GM19467 (cell line): ENCODE results near the gene PNPLA4.
A peak's percentile ranks its signal among the peaks of the same experiment; 100 is the strongest.

Experiments used
- ATAC-seq: cut with Tn5 transposase; IDR thresholded peaks from one replicate; pipeline ENCODE4 v1.9.1; 2021; ENCODE audit warnings: mild to moderate bottlenecking, moderate library complexity; ENCODE audit not compliant: unreplicated experiment

PNPLA4 gene, protein sequence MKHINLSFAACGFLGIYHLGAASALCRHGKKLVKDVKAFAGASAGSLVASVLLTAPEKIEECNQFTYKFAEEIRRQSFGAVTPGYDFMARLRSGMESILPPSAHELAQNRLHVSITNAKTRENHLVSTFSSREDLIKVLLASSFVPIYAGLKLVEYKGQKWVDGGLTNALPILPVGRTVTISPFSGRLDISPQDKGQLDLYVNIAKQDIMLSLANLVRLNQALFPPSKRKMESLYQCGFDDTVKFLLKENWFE

DNA sequence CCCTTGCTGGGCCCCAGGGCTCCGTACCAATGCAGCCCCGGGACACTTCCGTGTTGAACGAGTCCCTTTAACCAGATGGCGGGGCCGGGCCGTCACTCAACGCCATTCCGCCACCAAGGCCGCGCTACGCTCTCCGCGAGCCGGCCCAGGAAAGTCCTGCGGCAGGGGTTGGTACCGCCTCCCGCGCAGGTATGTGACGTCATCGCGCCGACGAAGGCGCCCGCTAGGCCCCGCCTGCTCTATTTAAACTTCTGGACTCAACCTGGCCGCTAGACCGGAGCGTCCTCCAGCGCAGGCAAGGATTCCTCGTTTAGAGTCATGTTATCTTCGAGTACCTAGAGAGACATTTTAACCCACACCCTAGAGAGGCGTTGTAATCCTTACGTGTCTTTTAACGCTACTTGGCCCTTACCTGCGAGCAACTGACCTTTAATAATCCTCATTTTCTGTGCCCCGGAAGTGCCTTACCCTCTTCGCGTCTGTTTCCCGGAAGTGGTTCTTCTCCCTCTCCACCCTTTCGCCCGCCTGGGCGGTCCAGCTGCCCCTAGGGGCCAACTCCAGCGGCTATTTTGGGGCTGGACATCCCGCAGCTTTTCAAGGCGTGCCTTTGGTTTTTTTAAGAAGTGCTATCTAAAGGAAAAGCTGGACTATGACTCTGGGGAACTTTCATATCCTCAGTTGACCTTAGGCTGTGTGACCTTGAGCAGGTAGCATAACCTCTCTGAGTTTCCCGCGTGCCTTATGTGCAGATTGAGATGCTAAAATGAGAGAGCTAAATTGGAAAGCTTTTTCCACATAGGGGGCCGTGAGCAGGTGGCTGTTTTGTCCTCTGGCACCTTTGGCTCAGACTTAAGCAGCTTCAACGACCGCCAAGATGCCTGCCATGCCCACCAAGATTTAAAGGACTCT lies at the start of gene PNPLA4:
TSS of gene PNPLA4 (minus strand) at position 155 of the 909 bp plus-strand sequence. CDS start 1,294 bp downstream, outside the sequence.
- ATAC-seq: peak; percentile 91

DNA sequence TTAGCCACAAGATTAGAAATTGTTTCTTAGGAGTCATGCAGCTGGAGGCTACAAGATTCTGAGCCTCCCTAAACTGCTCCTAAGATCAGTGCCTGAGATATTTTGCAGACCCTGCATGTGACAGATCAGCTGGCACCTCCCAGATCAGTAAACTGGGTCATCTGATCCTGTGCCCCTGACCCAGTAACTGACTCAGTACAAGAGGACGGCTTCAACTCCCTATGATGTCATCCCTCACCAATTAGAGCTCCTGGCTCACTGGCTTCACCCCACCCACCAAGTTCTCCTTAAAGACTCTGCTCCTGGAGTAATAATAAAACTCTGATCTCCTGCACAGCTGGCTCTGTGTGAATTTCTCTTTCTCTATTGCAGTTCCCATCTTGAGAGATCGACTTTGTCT lies 45.4 kb upstream of the PNPLA4 start:
- no peak for ATAC-seq

DNA sequence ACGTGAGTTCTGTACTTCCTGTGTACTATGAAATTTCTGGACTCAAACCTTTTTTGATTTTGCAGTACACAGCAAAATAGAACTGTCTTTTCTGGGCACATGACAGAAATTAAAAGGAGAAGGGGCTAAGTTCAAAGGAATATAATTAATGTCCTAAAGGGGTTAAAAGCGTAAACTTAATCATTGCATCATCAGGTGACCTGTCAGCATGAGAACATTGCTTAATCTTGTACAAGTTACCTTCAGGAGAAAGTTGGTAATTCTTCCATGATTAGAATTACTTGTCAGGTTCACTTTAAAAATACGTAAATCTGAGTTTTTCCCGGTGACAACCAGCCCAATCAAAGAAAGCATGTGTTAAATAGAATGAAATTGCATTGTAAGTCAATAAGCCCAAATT lies 43.2 kb upstream of the PNPLA4 start:
- no peak for ATAC-seq

DNA sequence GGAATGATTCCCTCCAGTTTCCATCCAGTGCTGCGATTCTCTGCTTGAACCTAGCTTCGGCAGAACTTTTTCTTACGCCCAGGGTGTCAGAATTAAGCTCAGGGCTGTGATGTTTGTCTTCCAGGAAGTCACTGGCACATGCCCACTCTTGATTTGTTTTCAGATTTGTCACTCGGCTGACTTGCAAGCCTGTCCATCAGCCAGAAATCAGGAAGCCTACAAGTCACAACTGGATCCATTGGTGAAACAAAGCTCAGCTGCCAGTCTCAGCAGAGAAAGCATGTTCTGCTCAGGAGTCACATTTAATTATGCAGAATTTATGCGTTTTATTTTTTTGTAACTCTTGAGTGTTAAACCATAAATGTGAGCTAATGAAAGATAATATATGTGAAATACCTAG lies 38.2 kb upstream of the PNPLA4 start:
- no peak for ATAC-seq

DNA sequence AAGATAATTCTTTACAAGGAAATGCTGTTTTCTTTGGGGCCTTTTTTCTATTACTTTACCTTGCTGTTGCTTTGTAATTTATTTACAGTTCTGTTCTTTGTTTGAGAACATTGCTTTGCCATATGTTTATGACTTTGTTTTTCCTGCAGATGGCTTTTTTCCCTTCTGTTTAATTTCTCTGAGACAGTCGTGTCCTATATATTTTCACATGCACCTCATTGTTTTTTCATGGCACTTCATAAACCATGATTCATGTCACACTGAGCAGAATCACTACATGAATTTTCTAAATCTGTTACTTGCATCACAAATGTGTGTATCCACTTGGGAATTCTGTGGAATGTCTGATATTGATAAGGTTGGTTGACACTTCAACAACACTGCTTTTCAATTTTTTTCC lies 33.0 kb upstream of the PNPLA4 start:
- ATAC-seq: no peak

DNA sequence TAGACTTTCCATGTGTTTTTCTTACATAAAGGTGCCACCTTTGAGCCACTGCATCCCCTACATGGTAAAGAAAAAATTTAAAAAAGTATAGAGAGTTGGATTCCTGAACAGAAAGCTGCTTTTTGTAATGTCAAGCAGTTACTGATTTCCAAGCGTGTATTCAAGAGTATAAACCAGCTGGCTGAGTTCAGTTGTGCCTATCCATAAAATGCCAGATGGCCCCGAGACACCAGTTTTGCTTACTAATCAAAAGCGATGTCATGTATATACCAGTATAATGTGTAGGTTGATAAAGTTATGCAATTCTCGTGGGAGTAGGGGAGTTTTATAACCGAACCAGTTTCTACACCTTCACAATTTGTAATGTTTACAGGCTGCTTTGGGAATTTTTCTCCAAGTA lies 26.2 kb upstream of the PNPLA4 start:
- ATAC-seq: no peak

DNA sequence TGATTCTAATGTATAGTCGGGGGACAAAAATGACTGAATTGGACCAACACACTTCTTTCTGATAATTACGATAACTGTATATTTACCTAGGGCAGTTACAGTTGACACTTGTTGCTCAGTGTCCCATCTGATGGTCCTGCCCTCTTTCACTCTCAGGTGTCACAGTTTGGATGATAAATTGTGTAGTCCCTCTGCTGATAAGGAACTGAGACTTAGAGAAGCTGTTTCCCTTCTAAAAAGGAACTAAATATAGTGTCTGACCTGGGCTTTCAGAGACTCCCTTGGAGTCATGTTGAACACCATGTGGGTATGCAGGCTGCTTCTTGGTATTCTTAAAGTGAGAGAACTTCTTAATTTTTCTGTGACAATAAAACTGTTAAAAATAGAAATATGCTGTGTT lies 23.7 kb upstream of the PNPLA4 start:
- ATAC-seq: peak; percentile 83

DNA sequence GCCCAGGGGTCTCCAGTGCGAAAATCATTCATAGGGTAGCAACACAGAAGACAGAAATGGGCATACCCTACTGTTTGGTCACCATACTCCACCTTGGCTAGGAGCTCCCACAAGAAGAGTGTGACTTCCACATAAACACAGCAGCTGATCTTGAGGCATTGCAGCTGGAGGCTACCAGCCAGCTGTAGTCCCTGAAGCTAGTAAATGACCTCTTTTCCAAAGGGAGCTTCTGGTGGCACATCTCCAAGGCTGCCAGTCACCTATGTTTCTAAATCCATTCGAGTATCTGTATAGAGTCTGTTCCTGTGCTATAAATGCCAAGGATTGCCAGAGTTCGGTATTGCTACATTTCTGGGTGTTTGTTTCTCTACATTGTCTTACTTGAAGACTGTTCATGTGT lies 21.3 kb upstream of the PNPLA4 start:
- ATAC-seq: no peak

DNA sequence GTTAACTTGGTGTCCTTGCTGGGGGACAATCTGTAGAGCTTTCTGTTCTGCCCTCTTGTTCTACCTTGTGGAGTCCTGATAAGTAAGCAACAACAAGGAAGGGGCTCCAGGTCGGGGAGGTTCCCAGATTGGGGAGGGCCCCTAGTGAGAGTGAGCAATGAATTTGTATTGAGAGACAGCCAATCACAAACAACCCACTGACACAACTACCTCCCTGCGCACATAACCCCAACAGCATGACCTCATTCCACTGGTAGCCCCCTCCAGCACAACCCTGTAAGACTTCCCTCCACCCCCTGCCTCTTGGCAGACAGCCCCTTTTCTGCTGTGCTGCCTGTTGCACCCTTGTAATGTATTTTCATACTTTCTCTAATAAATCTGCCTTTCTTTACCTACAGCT lies 19.7 kb upstream of the PNPLA4 start:
- no peak for ATAC-seq

DNA sequence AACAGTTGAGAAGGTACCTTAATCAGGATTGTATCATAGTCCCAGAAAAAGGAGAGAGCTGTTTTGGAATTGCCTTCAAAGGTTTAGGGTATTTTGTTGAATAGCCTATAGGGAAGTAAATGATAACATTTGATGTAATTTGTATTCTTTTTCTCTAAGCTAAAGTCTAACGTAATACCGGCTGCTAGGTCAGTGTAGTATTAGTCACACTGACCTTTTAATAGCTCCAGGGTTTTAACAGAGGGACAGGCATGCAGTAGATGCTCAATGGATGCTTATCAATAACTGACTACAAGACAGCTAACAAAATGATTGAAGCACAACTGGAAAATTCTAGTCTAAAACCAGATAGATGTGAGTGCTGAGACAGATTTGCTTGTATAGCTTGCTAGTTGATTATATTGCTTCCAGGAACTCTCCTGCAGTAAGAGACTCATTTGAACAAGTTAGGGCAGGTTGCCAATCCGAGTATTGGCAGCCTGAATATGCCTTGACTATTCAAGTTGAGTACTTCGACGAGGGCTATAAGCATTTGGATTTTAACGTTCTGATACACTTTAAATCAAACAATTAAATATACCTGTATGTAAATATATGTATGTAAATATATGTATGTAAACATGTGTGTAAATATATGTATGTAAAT lies 16.5 kb upstream of the PNPLA4 start:
- no peak for ATAC-seq

DNA sequence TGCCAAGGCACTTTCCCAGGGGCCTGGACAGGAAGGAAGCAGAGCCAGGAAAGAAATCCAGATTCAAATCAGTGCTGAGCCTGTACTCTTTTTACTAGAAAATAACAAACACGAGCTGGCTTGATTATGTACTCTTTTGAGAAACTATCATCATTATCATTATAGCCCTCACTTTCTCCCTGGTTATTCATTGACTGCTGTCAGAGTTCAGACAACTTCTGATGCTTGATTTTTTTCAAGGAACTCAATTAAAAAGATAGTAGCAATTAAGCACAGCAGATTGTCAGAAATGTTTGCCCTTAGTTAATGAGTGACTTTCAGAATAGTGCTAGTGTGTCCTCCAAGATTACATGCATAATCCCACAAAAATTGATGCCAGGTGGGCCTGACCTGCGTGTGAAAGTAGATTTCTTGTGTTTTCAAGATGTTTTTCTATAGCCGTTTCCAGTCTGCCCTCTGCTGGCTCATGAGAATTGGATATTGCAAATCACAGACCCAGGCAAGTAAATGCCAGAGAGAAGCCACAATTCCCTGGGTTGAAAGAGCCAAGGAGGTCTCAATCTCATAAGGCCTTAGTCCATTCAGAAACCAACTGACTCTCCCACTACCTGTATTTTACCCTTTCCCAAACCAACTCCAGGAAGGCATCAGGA lies 14.3 kb upstream of the PNPLA4 start:
- no peak for ATAC-seq

DNA sequence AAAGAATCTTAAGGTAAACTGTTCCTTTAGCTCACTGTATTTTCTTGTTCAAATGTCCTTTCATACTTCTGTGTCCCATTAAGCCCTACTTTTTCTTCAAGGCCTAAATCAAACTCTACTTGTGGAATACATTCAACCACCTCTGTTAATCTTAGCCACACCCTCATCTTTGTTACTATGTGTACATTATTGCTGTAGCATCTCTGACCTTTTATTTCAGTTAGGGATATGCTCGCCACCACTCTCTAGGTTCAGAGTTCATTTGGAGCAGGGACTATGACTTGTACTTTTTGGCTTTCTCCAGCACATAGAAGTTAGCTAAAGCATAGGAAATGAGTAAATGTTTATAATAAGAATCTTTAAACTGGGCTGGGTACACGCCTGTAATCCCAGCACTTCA lies 6.8 kb upstream of the PNPLA4 start:
- no peak for ATAC-seq

DNA sequence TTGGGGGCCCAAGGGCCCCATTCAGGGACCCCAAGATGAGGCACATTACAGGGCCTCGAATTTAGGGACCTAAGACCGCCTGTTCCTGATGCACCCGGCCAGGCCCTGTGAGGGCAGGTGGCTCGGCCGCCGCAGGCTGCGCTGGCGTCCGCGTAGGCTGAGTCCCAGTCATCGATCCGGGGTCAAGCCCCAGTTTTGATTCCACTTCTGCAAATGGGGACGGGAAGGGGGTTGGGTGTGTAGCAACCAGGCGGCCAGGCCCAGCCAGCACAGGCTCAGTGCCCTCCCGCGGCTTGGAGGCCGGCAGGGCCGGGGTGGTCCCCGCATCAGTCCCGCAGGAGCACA lies 327 bp downstream of the PNPLA4 start:
- ATAC-seq: peak; percentile 43

DNA sequence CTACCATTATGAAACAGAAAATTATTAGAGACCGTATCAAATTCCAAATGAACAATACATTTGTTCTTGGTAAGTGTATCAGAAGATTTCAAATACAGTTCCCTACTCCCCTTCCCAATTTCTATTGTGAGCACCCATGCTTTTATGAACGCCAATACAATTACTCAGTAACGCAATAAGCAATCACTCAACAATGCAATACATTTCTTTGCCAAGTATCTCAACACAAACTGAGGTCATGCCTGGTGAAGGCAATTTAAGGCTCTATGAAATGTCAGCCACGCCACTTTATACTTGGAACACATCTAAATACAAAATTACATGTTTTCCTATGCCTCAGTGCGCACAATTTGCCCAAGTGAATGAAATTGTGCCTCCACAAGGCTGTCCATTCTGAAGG lies 712 bp downstream of the PNPLA4 start:
- no peak for ATAC-seq

DNA sequence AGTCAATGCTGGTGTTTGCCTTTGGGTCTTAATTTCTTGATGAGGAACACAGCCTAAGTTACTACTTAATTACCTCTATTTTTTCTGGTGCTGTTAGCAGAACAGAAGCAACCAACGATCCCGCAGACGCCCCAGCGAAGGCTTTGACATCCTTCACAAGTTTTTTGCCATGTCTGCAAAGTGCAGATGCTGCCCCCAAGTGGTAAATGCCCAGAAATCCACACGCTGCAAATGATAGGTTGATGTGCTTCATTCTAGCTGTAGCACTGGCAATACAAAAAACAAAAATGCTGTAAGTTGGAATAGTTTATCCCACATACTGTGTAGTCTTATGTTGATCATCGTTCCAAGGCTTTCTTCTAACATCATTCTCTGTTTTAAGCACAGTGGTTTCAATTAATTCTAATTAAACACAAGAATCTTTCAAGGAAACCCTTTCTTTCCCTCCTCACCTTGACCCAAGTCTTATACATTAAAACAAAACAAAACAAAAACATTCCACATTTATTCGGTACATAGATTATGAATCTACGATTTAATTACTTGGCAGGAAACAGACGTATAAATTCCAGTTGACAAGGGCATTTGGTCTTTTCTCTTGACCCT lies 1.2 kb downstream of the PNPLA4 start:
- peak; percentile 35 for ATAC-seq

DNA sequence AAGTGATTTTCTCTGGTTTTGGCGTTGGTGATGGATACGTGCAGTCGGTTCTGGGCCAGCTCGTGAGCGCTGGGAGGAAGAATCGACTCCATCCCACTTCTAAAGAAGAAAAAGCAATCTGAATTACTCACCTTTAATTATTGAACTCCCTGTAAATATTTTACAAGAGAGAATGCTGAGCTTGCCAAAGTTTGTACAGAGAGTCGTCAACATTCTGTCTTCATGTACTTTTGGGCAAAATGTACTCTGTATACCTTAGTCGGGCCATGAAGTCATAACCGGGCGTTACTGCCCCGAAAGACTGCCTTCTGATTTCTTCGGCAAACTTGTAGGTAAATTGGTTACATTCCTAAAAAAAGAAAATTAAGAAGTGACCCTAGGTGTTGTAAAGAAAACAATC lies 5.5 kb downstream of the PNPLA4 start:
- no peak for ATAC-seq

DNA sequence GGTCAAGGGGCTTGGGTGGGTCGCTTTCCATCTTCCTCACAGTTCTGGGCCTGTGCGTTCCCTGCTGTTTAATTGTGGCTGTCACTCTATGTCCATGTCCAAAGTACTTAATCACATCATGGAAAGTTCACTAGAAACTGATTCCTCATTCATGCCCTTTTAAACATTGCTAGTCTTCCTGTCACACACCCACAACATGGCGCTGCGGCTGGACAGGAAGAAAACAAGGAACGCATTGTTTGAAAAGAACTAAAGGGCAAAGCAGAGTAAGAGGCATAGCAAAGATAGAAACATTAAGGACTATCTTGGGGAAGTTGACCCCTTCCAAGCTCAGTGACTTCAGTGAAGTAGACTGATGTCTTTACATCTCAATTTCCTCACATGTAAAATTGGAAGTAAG lies 18.4 kb downstream of the PNPLA4 start:
- no peak for ATAC-seq

DNA sequence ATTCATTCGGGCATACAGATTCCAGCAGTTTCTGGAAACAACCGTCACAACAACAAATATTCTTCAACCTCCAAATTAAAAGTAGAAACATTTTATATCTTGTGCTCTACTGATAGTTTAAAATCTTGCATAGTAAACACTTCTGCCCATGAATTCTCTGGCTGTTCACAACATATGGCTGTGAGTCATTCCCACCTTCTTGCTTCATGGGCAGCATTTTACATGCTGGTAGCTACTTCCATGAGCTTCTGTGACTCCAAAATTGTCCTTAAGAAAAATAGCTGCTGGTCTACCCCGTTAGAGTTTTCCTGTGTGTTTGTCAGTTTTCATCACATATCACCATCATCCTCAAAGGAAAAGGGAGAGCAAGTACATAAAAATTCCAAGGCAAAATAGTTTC lies 22.7 kb downstream of the PNPLA4 start:
- no peak for ATAC-seq

DNA sequence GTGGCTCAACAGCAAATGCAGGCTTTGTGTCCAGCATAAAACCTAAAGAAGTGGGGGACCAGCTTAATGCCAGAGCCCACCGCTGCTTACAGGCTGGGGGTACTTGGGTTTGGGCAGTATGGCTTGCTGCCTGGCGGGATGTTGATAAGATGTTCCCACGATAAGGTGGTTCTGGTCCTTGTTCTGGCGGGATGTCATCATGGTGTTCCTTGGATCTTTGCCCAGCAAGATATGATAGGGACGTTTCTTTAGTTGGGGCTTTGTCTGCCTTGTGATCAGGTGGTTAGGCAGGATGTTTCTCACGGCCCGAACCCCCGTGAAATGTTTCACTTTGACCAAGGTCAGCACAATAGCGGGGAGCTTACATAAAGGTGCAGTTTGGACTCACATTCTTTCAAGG lies 35.3 kb downstream of the PNPLA4 start:
- ATAC-seq: no peak

DNA sequence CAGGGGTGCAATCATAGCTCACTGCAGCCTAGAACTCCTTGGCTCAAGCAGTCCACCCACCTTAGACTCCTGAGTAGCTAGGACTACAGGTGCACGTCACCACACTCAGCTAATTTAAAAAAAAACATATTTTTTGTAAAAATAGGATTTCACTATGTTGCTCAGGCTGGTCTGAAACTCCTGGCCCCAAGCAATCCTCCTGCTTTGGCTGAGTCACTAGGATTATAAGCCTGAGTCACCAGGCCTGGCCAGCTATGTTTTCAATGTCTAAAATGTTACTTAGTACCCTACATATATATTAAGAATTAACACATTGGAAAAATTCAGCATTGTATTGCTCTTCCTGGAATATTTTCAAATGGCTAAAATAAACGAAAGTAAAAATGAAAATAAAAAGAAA lies 37.5 kb downstream of the PNPLA4 start:
- ATAC-seq: no peak

DNA sequence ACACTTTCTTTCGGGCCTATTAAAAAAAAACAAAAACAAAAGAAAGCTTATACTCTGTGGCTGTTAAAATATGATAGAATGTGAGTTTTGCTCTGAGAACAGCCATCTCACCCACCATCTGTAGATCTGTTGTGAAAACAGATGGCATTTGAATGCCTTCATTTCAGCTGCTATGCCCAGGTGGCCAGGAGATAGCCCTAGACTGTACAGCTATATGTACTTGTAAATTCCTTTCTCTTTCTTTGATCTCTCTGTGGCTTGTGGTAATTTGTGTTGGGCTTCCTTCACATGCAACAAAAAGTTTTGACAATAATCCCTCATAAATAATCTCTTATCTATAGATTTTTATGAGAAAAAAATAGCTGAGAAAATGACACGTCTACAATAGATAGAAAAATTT lies 38.1 kb downstream of the PNPLA4 start:
- ATAC-seq: no peak
